ENCODE measurements around the gene TBL2. TPM values are rescaled to one million over a fixed set of nuclear protein-coding genes. Genes with fewer than 3 reads are reported as not detected.

Gene TBL2
- total and polyA plus RNA-seq, 2 experiments from 2014 or later = 6.9 to 27.8 TPM

GRCh38 chr7:73595358-73595757, 17.0 kb upstream of the TBL2 start:
- peaks cover 22% of the 10 kb centered on the region for H3K27me3 Mint-ChIP-seq (ENCODE audit: insufficient read depth, low read depth, poor library complexity)
- no peak overlapping the region for H3K27ac Mint-ChIP-seq
- Histone ChIP-seq H3F3A (replicated peaks; ENCODE audit: low read depth) (no peaks in the 10 kb centered on the region; the same call in 1 of the 2 replicates), H3K27me3 (ENCODE audit: insufficient read depth) (peaks cover 4% of the 10 kb centered on the region; the same call in 1 of the 2 replicates), H4K20me1 (replicated peaks; ENCODE audit: insufficient read depth) (peaks cover 6% of the 10 kb centered on the region), H3K36me3 (ENCODE audit: insufficient read depth) (no peaks in the 10 kb centered on the region), H3K4me1 (ENCODE audit: insufficient read depth) (no peaks in the 10 kb centered on the region), H3K9me2 (ENCODE audit: insufficient read depth) (peaks cover 5% of the 10 kb centered on the region; the same call in 1 of the 2 replicates), H3K4me3 (no peak overlapping the region), H3K27ac (ENCODE audit: low read depth) (no peak overlapping the region), H3K4me2 (no peak overlapping the region), H2AFZ (no peak overlapping the region), H3K79me2 (replicated peaks; ENCODE audit: insufficient read depth) (no peaks in the 10 kb centered on the region)
- TF ChIP-seq CREB1 (CRISPR knock-in tag; IDR thresholded peaks at IDR 0.05; ENCODE audit: low read depth) (no peak), ETS1 (IDR thresholded peaks at IDR 0.05) (no peak), STAT1 (IDR thresholded peaks at IDR 0.05; ENCODE audit: unreplicated experiment) (no peak), EZH2 (IDR thresholded peaks at IDR 0.05; ENCODE audit: low read depth, unreplicated experiment) (no peak), ZNF331 (CRISPR knock-in tag; IDR thresholded peaks at IDR 0.05; ENCODE audit: low read depth) (no peak), REST (IDR thresholded peaks at IDR 0.05; ENCODE audit: unreplicated experiment) (no peak), JUNB (IDR thresholded peaks at IDR 0.05; ENCODE audit: unreplicated experiment) (no peak), ZNF462 (CRISPR knock-in tag; IDR thresholded peaks at IDR 0.05) (no peak), EZH2phosphoT487 (IDR thresholded peaks at IDR 0.05; ENCODE audit: unreplicated experiment) (no peak), POLR2AphosphoS5 (IDR thresholded peaks at IDR 0.05; ENCODE audit: low read depth) (no peak), NANOG (IDR thresholded peaks at IDR 0.05; ENCODE audit: borderline replicate concordance) (no peak), CTCF (conservative IDR thresholded peaks at IDR 0.05; ENCODE audit: low read depth in 2 of 2) (no peak), ZNF114 (CRISPR knock-in tag; IDR thresholded peaks at IDR 0.05) (no peak)
- peaks cover 20% of the 10 kb centered on the region for H3K4me1 Mint-ChIP-seq
- H3K4me3 Mint-ChIP-seq = no peak overlapping the region
- no peaks in the 10 kb centered on the region; the same call in 2 of the 3 replicates for H3K9me3 Mint-ChIP-seq
- DNase-seq (ENCODE audit: low spot score) = no peak
- H3K36me3 Mint-ChIP-seq (ENCODE audit: low read depth) = peaks cover 4% of the 10 kb centered on the region; the same call in 2 of the 3 replicates
- ATAC-seq = no peak
